Caco-2 (cell line): ENCODE data around the gene ZNF439. TPM values are rescaled to one million over a fixed set of nuclear protein-coding genes. Genes with fewer than 3 reads are reported as not detected.
"Not testable (repeated sequence)": the region's sequence is repeated elsewhere in the genome, so short reads cannot be mapped to it uniquely, and the experiment has no call there.

Experiments
- BruUV-seq: library from RNA; stranded (reverse); fragments of 400-500 nt; replicated peaks from 2 replicates; lab custom pipeline; 2021; lab: Mats Ljungman, UMichigan
- CTCF ChIA-PET: fragments of 300-600 bp; sonication (Branson Sonifier 250); formaldehyde crosslinking; loops from one replicate; lab custom pipeline; 2022; ENCODE audit warnings: antibody characterized with exemption; lab: Charles Lee
- POLR2A ChIA-PET: fragments of 300-600 bp; sonication (Branson Sonifier 250); formaldehyde crosslinking; loops from one replicate; lab custom pipeline; 2022; ENCODE audit warnings: antibody characterized with exemption; lab: Charles Lee
- DNase-seq, 2 experiments: peaks; one replicate each; pipeline versions ENCODE4 v3.0.0 to v3.0.0-alpha.2; 2020 to 2022
- H3K27me3 ChIP-seq: replicated peaks from 2 replicates; pipeline ENCODE4 v1.6.0; 2011; ENCODE audit warnings: low read length; ENCODE audit not compliant: control insufficient read depth, insufficient read depth
- H3K36me3 ChIP-seq: 2 replicates; pipeline ENCODE4 v1.5.1; 2011; ENCODE audit warnings: low read length; ENCODE audit not compliant: control insufficient read depth, insufficient read depth
- H3K4me1 ChIP-seq: fragments of 250-450 bp; sonication (Bioruptor Pico); 2 replicates; pipeline ENCODE4 v1.5.1; 2020; ENCODE audit warnings: mild to moderate bottlenecking
- H3K4me3 ChIP-seq: 2 replicates; pipeline ENCODE4 v1.5.1; 2011; ENCODE audit warnings: low read depth, mild to moderate bottlenecking, control low read depth, low read length
- H3K9me3 ChIP-seq: fragments of 250-450 bp; sonication (Bioruptor Pico); 2 replicates; pipeline ENCODE4 v1.5.1; 2020; ENCODE audit warnings: mild to moderate bottlenecking, moderate library complexity
- H3K27ac Mint-ChIP-seq: one replicate; pipeline ENCODE4 v1.8.0; 2022; ENCODE audit warnings: mixed read lengths; ENCODE audit not compliant: unreplicated experiment
- H3K27me3 Mint-ChIP-seq: one replicate; pipeline ENCODE4 v1.8.0; 2022; ENCODE audit warnings: mixed read lengths; ENCODE audit not compliant: insufficient read depth, unreplicated experiment
- H3K36me3 Mint-ChIP-seq: one replicate; pipeline ENCODE4 v1.8.0; 2022; ENCODE audit warnings: mild to moderate bottlenecking, mixed read lengths; ENCODE audit not compliant: insufficient read depth, unreplicated experiment
- H3K4me1 Mint-ChIP-seq: one replicate; pipeline ENCODE4 v1.8.0; 2022; ENCODE audit warnings: low read depth, mixed read lengths; ENCODE audit not compliant: unreplicated experiment
- H3K4me3 Mint-ChIP-seq: one replicate; pipeline ENCODE4 v1.8.0; 2022; ENCODE audit warnings: mild to moderate bottlenecking, moderate library complexity, mixed read lengths; ENCODE audit not compliant: unreplicated experiment
- H3K9me3 Mint-ChIP-seq: one replicate; pipeline ENCODE4 v1.8.0; 2022; ENCODE audit warnings: mixed read lengths; ENCODE audit not compliant: unreplicated experiment
- intact Hi-C: fragments of 100-400 bp; cut with micrococcal nuclease; formaldehyde crosslinking; loops from one replicate; pipeline ENCODE4 v1.10.0; 2022; ENCODE audit not compliant: unreplicated experiment
- total RNA-seq: library from RNA; stranded (reverse); gene quantifications from 2 replicates; pipeline ENCODE4 v1.2.3, GENCODE V29; 2022
- TF ChIP-seq, protein P1 (sequence below), 2 experiments: fragments of 200-600 bp in 1 of 2; IDR thresholded peaks; 1 replicate in 1 of 2; 2 replicates in 1 of 2; pipeline versions ENCODE4 v1.5.1 to v1.8.0; 2011 to 2022; ENCODE audit warnings: antibody characterized with exemption in 1 of 2, control low read depth in 1 of 2, inconsistent platforms in 1 of 2, low read depth in 1 of 2, low read length in 1 of 2, mild to moderate bottlenecking in 1 of 2, moderate library complexity in 1 of 2; ENCODE audit not compliant: insufficient read depth in 1 of 2, severe bottlenecking in 1 of 2, unreplicated experiment in 1 of 2

The ZNF439 gene
- total RNA-seq, 1 experiment from 2014 or later = 3.1 TPM

GRCh38 chr19:11814700-11815035 is 33.9 kb upstream of the ZNF439 start:
- peak overlapping the region; percentile 86 for H3K4me3 Mint-ChIP-seq

GRCh38 chr19:11821474-11822109 is 26.9 kb upstream of the ZNF439 start:
- ChIA-PET CTCF (no interaction called here), POLR2A (no interaction called here)
- no peak for DNase-seq
- H3K4me3 ChIP-seq = no peak overlapping the region
- no TSS peak for BruUV-seq
- H3K27me3 ChIP-seq = no peaks in the 10 kb centered on the region
- intact Hi-C loops = no loop called here
- TF ChIP-seq, protein P1, sequence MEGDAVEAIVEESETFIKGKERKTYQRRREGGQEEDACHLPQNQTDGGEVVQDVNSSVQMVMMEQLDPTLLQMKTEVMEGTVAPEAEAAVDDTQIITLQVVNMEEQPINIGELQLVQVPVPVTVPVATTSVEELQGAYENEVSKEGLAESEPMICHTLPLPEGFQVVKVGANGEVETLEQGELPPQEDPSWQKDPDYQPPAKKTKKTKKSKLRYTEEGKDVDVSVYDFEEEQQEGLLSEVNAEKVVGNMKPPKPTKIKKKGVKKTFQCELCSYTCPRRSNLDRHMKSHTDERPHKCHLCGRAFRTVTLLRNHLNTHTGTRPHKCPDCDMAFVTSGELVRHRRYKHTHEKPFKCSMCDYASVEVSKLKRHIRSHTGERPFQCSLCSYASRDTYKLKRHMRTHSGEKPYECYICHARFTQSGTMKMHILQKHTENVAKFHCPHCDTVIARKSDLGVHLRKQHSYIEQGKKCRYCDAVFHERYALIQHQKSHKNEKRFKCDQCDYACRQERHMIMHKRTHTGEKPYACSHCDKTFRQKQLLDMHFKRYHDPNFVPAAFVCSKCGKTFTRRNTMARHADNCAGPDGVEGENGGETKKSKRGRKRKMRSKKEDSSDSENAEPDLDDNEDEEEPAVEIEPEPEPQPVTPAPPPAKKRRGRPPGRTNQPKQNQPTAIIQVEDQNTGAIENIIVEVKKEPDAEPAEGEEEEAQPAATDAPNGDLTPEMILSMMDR (IDR thresholded peaks at IDR 0.05; ENCODE audit: insufficient read depth in 1 of 2, low read depth in 1 of 2, low read length in 1 of 2, severe bottlenecking in 1 of 2, unreplicated experiment in 1 of 2) = no peak
- H3K4me1 ChIP-seq = no peaks in the 10 kb centered on the region
- no peaks in the 10 kb centered on the region for H3K9me3 Mint-ChIP-seq
- no peaks in the 10 kb centered on the region for H3K36me3 ChIP-seq
- H3K4me3 Mint-ChIP-seq = no peak overlapping the region
- no peaks in the 10 kb centered on the region for H3K4me1 Mint-ChIP-seq
- H3K36me3 Mint-ChIP-seq = peaks cover 26% of the 10 kb centered on the region
- no peaks in the 10 kb centered on the region for H3K27me3 Mint-ChIP-seq
- no peak overlapping the region for H3K27ac Mint-ChIP-seq
- H3K9me3 ChIP-seq = no peaks in the 10 kb centered on the region

More at GRCh38 chr19:11814700-11815035, 33.9 kb upstream of the ZNF439 start:
- intact Hi-C loops = loop anchor here (1.0 to 5.0 kb wide), 2 partner anchors 16 to 328 kb away; partner anchors contain the start of genes ZNF20 and ZNF491
- Mint-ChIP-seq H3K36me3 (peaks cover 28% of the 10 kb centered on the region), H3K4me1 (peaks cover 6% of the 10 kb centered on the region), H3K9me3 (no peaks in the 10 kb centered on the region), H3K27ac (peak overlapping the region; percentile 90), H3K27me3 (no peaks in the 10 kb centered on the region)
- peaks cover 5% of the 10 kb centered on the region; the same call in 1 of the 2 replicates for H3K4me1 ChIP-seq
- H3K27me3 ChIP-seq = no peaks in the 10 kb centered on the region
- no TSS peak for BruUV-seq
- POLR2A ChIA-PET = interaction anchor here (0.6 kb wide), 2 partner anchors 56 to 586 kb away, joined by 3 to 4 read pairs; partner anchors contain the start of gene ZNF799
- H3K36me3 ChIP-seq = no peaks in the 10 kb centered on the region
- no peak for DNase-seq
- CTCF ChIA-PET = interaction anchor here (0.7 to 1.6 kb wide), 2 partner anchors 17 to 488 kb away, joined by 3 to 14 read pairs; partner anchors contain the start of gene ZNF491
- H3K9me3 ChIP-seq = no peaks in the 10 kb centered on the region; the same call in 1 of the 2 replicates
- peak overlapping the region; percentile 93 for H3K4me3 ChIP-seq
- TF ChIP-seq, protein P1 (IDR thresholded peaks at IDR 0.05; ENCODE audit: insufficient read depth in 1 of 2, low read depth in 1 of 2, low read length in 1 of 2, severe bottlenecking in 1 of 2, unreplicated experiment in 1 of 2) = no peak

- H3K9me3 ChIP-seq, H3K4me3 Mint-ChIP-seq, intact Hi-C loops, H3K4me1 ChIP-seq, DNase-seq, BruUV-seq, H3K36me3 ChIP-seq, H3K27me3 Mint-ChIP-seq, H3K27me3 ChIP-seq, H3K27ac Mint-ChIP-seq, CTCF ChIA-PET, H3K4me1 Mint-ChIP-seq, POLR2A ChIA-PET, H3K4me3 ChIP-seq: not testable (repeated sequence)
- Mint-ChIP-seq H3K9me3 (peaks cover 22% of the 10 kb centered on the region), H3K36me3 (peaks cover 76% of the 10 kb centered on the region)
Observed at GRCh38 chr19:11828957-11829876, 19.3 kb upstream of the ZNF439 start.
